ENCODE measurements around the gene CAPZA2.

The CAPZA2 gene

DNA sequence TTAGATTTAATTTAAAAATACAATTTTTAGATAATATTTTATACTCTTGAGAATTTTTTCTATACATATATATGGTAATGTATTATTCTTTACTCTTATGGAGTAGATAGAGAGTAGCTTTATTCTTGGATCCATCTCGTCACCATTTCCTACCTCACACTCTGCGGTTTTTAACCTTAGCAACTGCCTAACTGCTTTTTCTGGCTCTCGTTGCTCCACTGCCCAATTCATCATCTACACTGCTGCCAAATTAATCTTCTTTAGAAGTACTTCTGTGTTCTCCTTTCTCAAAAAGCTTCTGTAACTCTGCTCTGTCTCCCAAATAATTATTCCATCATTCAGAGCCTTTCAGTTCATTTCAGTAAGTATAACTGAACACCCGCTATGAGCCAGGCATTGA is 35.3 kb downstream of the CAPZA2 start:
- no peak for TF ChIP-seq CTCF (IDR thresholded peaks at IDR 0.05; ENCODE audit: insufficient read depth, low read length, missing control alignments)

GRCh38 chr7:116899308-116899707 is 36.9 kb downstream of the CAPZA2 start:
- POLR2A ChIA-PET, result no interaction called here
- no peak for DNase-seq (ENCODE audit: low read depth, low spot score)
- no peak for TF ChIP-seq CTCF (IDR thresholded peaks at IDR 0.05; ENCODE audit: insufficient read depth, low read length, missing control alignments)
- CTCF ChIA-PET, result interaction anchor here (1.5 kb wide), 1 partner anchor 229 kb away, joined by 5 read pairs; no protein-coding TSS in a partner anchor
- H3K4me3 ChIP-seq (ENCODE audit: low read depth, low read length), result no peak overlapping the region

More for the DNA sequence above, 35.3 kb downstream of the CAPZA2 start:
- POLR2A ChIA-PET, result no interaction called here
- H3K4me3 ChIP-seq (ENCODE audit: low read depth, low read length), result no peak overlapping the region
- DNase-seq (ENCODE audit: low read depth, low spot score), result no peak
- CTCF ChIA-PET, result interaction anchor here (0.8 to 1.5 kb wide), 2 partner anchors 33 to 230 kb away, joined by 3 to 5 read pairs; no protein-coding TSS in a partner anchor

- TF ChIP-seq CTCF (IDR thresholded peaks at IDR 0.05; ENCODE audit: insufficient read depth, low read length, missing control alignments), result no peak
- no peak overlapping the region for H3K4me3 ChIP-seq (ENCODE audit: low read depth, low read length)
- ChIA-PET CTCF (no interaction called here), POLR2A (no interaction called here)
- no peak for DNase-seq (ENCODE audit: low read depth, low spot score)
These were observed 38.8 kb downstream of the CAPZA2 start for GRCh38 chr7:116901143-116901542.

GRCh38 chr7:116902867-116903266 is 40.5 kb downstream of the CAPZA2 start:
- no peak for TF ChIP-seq CTCF (IDR thresholded peaks at IDR 0.05; ENCODE audit: insufficient read depth, low read length, missing control alignments)
- no peak for DNase-seq (ENCODE audit: low read depth, low spot score)
- ChIA-PET CTCF (interaction anchor here (0.8 kb wide), 1 partner anchor 9 kb away, joined by 4 read pairs; no protein-coding TSS in a partner anchor), POLR2A (no interaction called here)
- no peak overlapping the region for H3K4me3 ChIP-seq (ENCODE audit: low read depth, low read length)

DNA sequence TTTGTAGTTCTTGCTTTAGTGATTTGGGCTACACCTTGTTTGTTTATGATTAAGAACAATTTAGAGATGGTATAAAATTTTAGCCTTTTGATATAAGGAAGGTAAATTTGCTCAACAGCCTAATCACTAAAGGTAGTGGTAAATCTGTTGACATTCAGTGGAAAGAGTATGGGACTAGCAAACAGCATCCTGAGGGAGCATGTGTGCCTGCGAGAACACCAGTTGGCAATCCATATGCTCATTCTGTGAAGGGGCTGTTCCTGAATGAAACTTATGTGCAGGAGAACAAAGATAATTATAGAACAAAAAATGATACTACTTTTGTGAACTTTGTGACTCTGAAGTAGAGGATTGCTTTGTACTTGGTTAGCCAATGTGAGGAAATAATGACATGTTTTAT is 44.0 kb downstream of the CAPZA2 start:
- H3K4me3 ChIP-seq (ENCODE audit: low read depth, low read length), result no peak overlapping the region
- no peak for TF ChIP-seq CTCF (IDR thresholded peaks at IDR 0.05; ENCODE audit: insufficient read depth, low read length, missing control alignments)
- POLR2A ChIA-PET, result no interaction called here
- CTCF ChIA-PET, result no interaction called here
- DNase-seq (ENCODE audit: low read depth, low spot score), result no peak

DNA sequence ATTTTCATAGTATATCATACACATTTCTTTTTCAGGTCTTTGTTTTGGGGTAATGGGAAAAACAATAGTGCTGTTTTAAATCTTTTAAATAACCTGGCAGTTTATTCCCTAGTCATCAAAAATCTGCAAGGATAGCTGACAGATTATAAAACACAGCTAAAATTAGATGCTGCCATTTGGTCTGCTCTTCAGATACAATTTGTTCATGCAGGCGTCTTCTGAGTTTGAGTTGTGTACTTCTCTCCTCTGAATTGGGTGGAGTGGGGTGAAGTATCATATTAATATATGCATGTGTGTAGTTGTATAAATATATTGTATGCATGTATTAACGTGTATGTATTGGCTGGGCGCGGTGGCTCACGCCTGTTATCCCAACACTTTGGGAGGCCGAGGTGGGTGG is 48.0 kb downstream of the CAPZA2 start:
- no peak for TF ChIP-seq CTCF (IDR thresholded peaks at IDR 0.05; ENCODE audit: insufficient read depth, low read length, missing control alignments)
- ChIA-PET CTCF (interaction anchor here (1.3 kb wide), 1 partner anchor 20 kb away, joined by 5 read pairs; no protein-coding TSS in a partner anchor), POLR2A (no interaction called here)
- DNase-seq (ENCODE audit: low read depth, low spot score), result no peak
- H3K4me3 ChIP-seq (ENCODE audit: low read depth, low read length), result no peak overlapping the region

Measured in AG04449 (cell line).